Measurements from ENCODE around the gene COL9A3. TPM values are rescaled to one million over a fixed set of nuclear protein-coding genes. Genes with fewer than 3 reads are reported as not detected.

Gene COL9A3
- 10 to 100 TPM; 12.7 to 19.5 (median 14.1) TPM for polyA plus RNA-seq (ENCODE audit: insufficient read length in 3 of 3)

DNA sequence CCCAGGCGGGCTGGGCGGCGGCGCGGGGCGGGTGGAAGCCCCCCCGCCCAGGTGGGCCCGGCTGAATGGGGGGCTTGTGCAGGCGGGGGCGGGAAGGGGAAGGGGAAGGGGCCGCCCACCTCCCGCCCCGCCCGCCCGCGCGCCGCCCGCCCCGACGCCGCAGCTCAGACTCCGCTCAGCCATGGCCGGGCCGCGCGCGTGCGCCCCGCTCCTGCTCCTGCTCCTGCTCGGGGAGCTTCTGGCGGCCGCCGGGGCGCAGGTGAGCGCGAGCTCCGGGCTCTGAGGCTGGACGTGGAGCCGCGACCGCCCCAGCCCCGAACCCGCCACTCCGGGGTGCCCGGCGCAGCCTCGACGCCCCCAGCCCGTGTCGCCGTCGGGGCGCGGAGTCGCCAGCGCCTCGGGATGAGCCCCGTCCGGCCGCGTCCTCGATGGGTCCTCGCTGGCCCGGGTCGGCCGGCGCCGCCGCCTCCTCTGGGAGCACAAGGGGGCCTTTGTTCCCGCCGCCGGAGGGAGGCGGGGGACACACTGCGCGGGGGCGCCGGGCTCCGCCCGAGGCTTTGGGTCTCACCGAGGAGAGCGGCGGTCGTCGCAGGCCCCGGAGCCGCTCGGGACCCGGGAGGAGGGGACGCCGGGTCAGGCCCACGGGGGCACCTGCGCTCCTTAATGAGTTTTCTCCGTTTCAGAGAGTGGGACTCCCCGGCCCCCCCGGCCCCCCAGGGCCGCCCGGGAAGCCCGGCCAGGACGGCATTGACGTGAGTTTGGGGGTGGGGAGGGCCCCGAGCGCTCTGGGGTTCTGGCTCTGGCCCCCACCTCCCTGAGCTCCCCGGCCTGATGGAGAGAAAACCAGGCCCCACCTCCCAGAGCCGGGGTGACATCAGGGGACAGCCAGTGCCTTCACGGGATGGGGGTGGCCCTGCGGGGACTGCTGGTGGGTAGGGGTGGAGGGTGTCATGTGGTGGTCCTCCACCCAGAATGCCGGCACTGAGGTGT is at the start of gene COL9A3:
Gene COL9A3, plus strand, starts transcription at position 167 of the 990 bp plus-strand sequence. Its CDS starts 15 bp downstream, at position 182.
- no peak for DNase-seq (ENCODE audit: low read depth in 3 of 3, low spot score in 2 of 3)

DNA sequence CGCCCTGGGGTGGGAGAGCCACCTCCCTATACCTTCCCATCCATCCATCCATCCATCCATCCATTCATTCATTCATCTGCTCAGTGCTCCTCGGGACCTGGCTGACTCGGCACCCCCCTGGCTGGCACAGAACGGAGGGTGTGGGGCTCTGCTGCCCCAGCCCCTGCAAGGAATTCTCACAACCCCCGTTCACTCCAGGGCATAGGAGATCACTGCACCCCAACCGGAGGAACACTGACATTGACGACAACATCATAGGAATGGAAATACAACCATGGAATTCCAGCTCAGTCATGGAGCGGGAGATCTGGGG is 48.7 kb upstream of the COL9A3 start:
- DNase-seq (ENCODE audit: low read depth in 3 of 3, low spot score in 2 of 3), result no peak

DNA sequence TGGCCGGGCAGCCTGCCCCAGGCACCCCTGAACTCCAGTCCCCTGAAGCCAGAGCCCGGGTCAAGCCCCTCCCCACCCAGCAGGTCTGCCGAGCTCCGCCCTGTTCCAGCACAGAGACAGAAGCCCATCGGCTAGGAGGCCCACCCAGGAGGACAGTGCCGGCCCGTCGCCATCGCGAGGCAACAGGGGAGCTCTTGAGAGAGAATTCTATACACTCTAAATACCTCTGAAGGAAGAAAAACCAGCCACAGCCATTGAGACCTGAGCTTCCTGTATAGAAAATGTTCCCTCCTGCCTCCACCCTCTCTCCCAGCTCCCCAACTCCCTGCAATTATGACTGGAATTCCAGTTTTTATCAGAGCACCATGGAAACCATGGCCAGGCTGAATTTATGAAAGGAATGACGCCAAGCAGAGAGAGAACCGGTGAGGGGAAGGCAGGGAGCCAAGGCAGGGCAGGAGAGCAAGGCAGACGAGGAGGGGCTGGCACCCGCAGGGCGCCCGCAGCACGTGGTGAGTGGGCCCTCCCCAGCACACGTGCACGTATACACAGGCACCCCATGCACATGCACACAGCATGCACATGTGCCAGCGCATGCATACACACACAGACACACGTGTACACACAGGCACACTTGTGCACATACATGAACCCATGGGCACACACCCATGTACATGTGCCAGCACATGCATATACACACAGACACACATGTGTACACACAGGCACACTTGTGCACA is 48.1 kb upstream of the COL9A3 start:
- DNase-seq (ENCODE audit: low read depth in 3 of 3, low spot score in 2 of 3), result no peak

DNA sequence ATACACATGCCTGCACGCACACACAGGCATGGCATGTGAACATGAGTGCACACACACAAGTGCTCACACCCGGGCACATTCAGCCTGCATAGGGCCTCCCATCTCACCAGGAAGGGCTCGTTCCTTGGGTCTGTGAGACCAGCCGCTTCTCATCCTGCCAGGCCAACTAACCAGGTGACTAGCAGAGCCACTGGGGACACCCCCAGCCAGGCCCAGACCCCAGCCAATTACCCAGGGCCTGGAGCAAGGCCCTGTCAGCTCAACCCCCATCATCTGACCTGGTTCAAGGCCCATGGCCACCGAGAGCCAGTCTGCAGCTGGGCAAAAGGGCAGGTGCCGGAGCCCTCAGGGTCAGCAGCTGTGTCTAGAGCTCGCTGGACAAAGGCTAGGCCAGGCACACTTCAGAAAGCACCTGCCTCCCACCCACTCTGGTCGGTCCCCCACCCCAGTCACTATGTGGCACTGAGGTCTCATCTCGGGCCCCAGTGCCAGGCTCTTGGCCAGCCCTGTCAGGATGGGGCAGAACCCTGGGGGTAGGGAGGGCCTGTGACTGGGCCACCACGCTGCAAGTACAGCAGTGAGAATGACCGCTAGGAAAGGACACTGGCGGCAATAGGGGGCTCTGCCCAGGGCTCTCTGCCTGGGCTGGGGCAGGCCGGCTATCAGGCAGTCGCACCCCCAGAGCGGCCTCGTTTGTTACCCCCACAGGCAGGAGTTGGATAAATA is 47.3 kb upstream of the COL9A3 start:
- DNase-seq (ENCODE audit: low read depth in 3 of 3, low spot score in 2 of 3), result no peak

DNA sequence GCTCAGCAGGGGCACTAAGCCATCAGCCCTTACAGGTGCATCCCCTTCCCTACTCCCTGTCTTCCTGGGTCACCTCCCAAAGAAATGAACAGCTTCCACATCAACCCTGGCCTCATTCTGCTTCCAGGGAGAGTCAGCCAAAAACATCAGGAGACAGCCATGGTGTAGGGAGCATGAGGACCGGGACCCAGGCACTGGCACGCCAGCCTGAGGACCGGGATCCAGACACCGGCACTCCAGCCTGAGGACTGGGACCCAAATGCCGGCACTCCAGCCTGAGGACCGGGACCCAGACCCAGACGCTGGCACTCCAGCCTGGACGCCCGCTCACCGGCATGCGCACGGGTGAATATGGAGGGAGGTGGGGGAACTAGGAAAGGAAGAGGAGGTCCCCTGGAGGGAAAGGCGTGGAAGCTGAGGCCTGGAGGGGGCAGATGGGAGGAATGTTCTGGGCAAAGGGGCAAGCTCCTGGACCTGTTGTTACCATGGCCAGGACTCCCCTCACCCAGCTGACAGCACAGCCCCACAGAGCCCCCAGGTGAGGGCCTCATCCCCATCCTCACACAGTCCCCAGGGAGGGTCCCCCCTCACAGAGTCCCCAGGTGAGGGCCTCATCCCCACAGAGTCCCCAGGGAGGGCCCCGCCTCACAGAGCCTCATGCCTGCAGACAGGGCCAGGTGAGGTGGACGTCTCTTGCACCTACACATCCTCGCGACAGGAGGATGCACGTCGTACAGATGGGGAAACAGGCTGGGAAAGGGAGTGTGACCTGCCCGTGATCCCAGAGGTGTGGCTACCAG is 46.5 kb upstream of the COL9A3 start:
- DNase-seq (ENCODE audit: low read depth in 3 of 3, low spot score in 2 of 3), result no peak

DNA sequence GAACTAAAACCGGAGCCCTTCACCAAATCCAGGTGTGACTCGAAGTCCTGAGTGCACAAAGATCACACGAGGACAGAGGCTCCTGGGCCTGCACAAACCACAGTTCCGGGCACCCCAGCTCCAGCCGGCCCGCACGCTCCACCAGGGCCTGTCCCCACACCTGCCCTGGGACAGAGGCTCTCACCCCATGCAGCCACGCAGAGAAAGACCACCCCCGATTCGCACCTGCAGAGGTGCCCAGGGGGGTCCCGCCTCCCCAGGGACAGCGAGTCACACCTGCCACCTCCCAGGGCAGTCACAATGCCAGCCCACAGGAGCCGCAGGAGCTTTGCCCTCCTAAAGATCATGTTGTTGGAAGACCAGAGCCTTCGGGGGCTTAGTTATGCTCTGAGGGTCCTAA is 45.9 kb upstream of the COL9A3 start:
- no peak for DNase-seq (ENCODE audit: low read depth in 3 of 3, low spot score in 2 of 3)

DNA sequence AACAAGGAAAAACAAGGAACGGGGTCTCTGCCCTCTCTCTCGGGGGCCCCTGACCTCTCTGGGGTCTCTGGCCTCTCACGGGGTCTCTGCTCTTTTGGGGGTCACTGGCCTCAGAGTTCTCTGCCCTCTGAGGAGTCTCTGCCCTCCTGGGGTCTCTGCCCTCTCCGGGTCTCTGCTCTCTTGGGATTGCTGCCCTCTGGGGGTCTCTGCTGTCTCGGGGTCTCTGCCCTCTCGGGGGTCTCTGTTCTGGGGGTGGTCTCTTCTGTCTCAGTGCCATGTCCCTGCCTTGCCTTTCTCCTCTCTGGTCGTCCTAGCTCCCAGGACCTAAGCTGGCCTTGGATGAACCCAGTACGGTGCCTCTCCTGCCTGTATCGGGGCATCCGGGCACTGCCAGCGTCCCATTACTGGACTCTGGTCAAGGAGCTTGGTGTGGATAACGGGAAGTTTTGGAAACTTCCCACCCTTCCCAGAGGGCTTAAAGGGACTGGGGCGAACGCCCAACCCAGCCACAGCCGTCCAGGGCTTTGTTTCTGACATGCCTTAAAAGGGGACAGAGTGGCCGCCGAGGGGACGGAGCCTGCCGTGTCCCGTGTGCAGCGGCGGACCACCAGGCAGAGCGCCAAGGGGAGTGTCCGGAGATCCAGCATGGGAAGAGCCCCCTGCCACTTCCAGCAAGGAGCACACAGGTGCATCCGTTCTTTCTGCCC is 45.3 kb upstream of the COL9A3 start:
- DNase-seq (ENCODE audit: low read depth in 3 of 3, low spot score in 2 of 3), result no peak

DNA sequence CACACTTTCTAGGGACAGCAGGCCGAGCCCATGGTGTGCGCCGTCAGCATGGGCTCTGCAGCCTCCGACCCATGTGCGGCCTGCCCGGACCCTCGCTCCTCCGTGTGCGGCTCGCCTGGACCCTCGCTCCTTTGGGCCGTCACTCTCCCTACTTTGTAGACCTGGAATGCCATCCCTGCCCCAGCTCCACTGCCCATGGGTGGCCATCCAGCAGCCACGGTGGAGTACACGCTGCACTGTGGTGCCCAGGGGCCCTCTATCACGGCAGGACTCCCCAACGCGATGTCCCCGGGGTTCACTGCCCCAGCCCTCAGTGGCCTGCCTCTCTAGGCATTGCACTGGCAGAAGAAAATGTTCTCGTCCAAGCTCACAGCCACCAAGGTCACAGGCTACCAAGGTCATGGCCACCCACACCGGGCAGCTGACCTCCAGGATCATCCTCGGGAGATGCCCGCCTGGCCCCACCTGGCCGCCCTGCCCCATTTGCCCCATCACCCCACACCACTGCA is 44.7 kb upstream of the COL9A3 start:
- no peak for DNase-seq (ENCODE audit: low read depth in 3 of 3, low spot score in 2 of 3)

DNA sequence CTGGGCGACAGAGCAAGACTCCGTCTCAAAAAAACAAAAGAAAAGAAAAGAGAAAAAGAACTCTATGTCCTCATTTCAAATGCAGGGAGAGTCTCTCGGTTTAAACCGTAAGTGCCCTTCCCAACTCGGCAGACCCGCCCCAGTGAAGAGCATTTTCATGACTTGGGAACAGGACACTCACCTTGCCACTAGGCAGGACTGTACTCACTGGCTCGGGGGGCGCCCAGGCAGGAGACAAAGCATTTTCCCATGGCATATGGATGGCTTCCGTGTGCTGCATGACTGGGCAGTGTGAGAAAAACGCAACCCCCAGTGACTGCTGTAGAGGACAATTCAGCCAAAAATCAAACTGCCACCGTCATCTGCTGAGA is 44.2 kb upstream of the COL9A3 start:
- no peak for DNase-seq (ENCODE audit: low read depth in 3 of 3, low spot score in 2 of 3)

DNA sequence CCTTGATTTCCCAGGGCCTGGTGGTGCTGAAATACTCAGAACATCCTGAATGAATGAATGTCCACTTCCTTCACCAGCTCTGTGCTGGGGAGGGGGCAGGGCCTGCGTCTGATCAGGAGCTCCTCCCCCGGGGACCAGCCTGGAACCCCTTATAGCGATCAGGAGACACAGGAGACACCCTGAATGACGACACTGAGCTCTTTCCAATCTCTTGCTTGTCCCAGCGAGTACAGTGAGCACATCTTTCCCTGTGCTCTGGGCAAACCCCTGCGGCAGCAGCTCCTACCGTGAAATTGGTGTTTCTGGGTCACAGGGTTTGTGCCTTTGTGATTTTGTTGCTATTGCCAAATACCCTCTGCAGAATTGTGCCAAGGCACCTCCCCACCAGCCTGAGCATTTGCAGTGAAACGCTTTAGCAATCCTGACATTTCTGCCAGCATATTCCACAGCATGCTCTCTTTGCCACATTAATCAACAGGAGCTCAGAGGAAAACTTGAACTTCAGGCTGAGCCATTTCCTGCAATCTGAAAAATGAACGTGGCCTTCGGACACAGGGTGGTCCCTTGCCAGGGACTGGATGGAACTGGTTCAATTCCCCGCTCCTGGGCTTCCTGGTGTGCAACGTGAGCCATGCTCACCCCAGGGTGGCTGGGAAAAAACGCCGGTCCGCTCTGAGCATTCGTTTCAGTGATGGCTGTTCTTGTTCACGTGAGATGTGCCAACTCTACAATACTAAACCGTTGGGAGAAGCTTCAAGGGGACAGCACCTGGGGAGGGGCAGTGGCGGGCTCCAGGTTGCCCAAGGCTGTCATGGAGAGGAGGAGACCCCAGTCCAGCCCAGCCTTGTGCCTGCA is 43.6 kb upstream of the COL9A3 start:
- no peak for DNase-seq (ENCODE audit: low read depth in 3 of 3, low spot score in 2 of 3)

DNA sequence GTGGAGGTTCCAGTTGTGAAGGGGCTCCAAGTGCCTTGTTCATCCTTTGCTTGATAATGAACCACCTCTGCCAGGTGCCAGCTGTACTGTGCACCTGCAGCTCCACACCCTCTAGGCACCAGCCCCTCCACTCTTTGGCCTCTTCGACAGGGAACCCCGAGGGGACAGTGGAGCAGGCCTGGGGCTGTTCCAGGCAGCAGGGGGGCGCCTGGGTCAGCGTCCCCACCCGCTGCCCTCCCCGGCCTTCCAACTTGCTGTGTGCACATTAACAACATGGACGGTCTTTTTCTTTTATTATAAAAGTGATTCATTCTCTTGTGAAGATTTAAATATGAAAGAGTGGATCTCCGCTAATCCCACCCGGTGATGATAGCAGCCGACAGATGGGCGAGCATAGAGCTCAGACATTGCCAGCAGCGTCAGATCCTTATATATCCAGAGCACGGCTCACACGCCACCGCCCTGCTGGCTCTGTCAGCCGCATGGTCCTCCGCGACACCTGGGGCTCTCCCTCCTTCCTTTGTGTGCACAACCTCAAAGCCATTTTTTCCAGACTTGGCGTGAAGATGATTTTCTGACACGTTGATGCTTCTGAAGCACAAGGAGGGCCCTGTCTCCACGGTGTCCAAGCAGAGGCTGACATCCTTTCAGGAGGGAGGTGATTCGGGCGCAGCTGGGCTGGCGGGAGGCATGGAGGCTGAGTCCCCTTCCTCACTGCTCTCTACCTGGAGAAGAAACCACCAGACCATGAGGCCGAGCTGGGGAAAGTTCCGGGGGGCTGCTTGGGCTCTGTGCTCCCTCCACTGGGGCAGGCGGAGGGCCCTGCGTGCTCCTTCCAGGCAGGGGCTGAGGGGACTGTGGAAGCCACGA is 42.8 kb upstream of the COL9A3 start:
- DNase-seq (ENCODE audit: low read depth in 3 of 3, low spot score in 2 of 3), result no peak

DNA sequence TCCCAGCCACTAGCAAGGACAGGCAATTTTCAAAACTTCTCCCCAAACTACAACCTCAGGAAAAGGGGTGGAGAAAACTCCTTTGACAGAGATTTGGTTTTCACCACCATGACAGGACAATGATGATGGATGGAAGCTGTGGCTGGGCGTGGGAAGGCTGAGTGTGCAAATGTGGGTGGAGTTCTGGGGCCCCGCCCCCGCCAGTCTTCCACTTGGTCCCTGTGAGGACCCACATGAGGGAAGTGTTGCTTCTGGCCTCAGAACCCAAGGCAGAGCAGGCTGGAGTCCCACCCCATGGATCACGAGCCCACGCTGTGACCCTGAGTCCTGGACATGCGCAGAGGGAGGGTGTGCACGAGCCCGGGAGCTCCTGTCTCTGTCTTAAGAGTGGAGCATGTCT is 42.1 kb upstream of the COL9A3 start:
- DNase-seq (ENCODE audit: low read depth in 3 of 3, low spot score in 2 of 3), result no peak

DNA sequence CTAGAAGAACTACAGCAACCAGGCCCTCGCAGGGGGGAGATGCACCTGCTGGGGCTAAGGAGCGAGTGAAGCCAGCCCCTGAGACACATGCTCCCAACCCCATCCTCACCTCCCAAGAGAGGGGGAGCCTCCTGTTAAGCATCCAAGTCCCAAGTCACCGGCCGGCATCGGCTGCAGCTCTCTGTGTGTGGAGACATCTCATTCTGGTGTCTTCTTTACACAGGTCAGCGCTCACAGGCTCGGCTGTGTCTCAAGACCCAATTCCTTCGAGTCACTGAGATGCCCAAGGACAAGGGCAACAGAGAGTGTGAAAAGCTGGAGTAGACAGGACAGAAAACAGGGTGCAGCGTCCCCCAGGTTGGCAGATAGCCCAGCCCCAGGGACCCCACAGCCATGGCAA is 41.6 kb upstream of the COL9A3 start:
- DNase-seq (ENCODE audit: low read depth in 3 of 3, low spot score in 2 of 3), result no peak

DNA sequence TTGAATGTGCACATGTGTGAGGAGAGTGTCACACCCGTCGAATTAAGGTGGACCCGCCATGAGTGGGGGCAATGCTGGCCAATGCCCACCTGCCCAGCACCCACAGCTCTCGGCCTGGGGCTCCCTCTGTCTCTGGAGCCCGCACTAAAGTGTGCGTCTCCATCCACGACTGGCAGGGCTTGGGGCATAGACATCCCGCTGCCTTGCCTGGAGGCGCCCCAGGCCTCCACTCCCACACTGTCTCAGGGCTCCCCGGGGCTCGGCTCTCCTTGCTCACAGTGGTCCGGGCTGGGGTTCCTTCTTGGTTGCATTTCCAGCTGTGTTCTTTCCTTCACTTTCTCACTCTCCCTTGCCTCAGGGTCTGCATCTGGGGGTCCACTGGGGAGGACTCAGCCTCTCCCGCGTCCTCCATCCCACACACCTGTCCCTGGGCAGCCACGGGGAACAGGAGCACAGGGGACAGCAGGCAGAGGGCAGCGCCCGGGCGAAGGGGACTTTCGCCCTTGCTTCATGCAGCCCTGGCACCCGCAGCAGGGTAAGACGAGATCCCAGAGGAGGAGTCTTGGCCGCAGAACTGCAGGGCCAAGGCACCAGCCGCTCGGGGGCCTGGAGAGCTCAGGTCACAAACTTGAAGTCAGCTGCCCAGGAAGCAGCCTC is 40.7 kb upstream of the COL9A3 start:
- no peak for DNase-seq (ENCODE audit: low read depth in 3 of 3, low spot score in 2 of 3)

DNA sequence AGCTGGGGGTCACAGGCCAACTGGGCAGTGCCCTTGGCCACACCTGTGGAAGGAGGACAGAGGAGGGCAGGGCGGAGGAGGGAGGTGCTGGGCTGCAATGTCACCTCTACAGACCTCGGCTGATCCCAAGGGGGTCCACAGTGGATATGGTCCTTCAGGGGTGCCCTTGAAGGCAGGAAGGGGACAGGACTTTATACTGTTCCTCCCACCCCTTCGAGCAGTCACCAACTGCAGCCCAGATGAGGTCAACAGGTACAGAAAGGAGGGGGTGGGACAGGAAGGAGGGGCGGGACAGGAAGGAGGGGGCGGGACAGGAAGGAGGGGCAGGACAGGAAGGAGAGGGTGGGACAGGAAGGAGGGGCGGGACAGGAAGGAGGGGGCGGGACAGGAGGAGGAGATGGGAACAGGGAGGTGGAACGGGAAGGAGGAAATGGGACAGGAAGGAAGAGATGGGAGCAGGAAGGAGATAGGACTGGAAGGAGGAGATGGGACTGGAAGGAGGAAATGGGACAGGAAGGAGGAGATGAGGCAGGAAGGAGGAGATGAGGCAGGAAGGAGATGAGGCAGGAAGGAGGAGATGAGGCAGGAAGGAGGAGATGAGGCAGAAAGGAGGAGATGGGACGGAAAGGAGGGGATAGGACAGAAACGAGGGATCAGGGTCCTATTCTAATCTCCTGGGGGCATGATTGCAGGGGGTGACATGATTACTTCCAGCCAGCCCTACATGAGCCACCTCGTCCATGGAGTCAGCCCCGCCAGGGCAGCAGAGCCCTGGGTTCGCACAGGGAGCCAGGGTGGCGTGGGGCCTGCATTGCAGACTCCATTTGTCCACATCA is 39.9 kb upstream of the COL9A3 start:
- DNase-seq (ENCODE audit: low read depth in 3 of 3, low spot score in 2 of 3), result no peak

DNA sequence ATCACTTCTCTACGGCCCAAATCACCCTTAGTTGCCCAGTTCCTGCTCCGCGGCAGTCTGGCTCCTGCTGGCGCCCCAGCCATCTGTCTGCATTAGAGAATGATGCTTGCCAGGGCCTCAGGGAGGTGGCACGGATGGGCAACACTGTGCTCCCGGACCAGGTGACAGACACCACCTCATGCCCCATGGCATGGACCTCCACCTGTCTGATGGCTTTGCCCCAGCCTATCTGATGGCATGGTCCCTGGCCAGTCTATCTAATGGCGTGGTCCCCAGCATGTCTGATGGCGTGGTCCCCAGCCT is 39.4 kb upstream of the COL9A3 start:
- no peak for DNase-seq (ENCODE audit: low read depth in 3 of 3, low spot score in 2 of 3)

DNA sequence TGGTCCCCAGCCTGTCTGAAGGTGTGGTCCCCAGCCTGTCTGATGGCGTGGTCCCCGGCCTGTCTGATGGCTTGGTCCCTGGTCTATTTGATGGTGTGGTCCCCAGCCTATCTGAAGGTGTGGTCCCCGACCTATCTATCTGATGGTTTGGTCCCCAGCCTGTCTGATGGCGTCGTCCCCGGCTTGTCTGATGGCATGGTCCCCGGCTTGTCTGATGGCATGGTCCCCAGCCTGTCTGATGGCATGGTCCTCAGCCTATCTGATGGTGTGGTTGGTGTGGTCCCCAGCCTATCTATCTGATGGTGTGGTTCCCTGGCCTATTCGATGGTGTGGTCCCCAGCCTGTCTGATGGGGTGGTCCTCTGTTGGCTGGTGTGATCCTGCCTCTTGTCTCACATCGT is 38.8 kb upstream of the COL9A3 start:
- DNase-seq (ENCODE audit: low read depth in 3 of 3, low spot score in 2 of 3), result no peak
